CD14-positive monocyte (primary cell): Measurements from ENCODE around the gene MGAT5B. TPM values are rescaled to one million over a fixed set of nuclear protein-coding genes. Genes with fewer than 3 reads are reported as not detected.

Experiments used
- DNase-seq, 3 donors: peaks; one replicate each; pipeline ENCODE4 v3.0.0-alpha.2; 2011 to 2022
- H2AFZ ChIP-seq: 2 replicates; pipeline ENCODE4 v1.6.0; 2012; ENCODE audit warnings: mild to moderate bottlenecking, low read depth, low read length, inconsistent platforms; ENCODE audit not compliant: insufficient read depth, poor library complexity, severe bottlenecking
- H3K27ac ChIP-seq, 2 donors: 1 replicate in 1 of 2; 2 replicates in 1 of 2; pipeline ENCODE4 v1.5.1; 2012 to 2013; ENCODE audit warnings: low read length in 2 of 2, control low read depth in 1 of 2, inconsistent platforms in 1 of 2, low read depth in 1 of 2, mild to moderate bottlenecking in 1 of 2
- H3K27me3 ChIP-seq, 2 donors: one replicate each; pipeline versions ENCODE4 v1.6.0 to v1.6.1; 2011 to 2013; ENCODE audit warnings: low read length in 2 of 2; ENCODE audit not compliant: control insufficient read depth in 2 of 2, insufficient read depth in 2 of 2
- H3K36me3 ChIP-seq, 2 donors: replicated peaks in 1 of 2; 1 replicate in 1 of 2; 2 replicates in 1 of 2; pipeline versions ENCODE4 v1.5.1 to v1.6.1; 2012 to 2013; ENCODE audit warnings: low read length in 2 of 2, control low read depth in 1 of 2, inconsistent platforms in 1 of 2, mild to moderate bottlenecking in 1 of 2; ENCODE audit not compliant: insufficient read depth in 2 of 2, control insufficient read depth in 1 of 2
- H3K4me1 ChIP-seq, 2 donors: 1 replicate in 1 of 2; 2 replicates in 1 of 2; pipeline versions ENCODE4 v1.5.1 to v1.6.1; 2012 to 2013; ENCODE audit warnings: low read length in 2 of 2, control low read depth in 1 of 2, inconsistent platforms in 1 of 2, mild to moderate bottlenecking in 1 of 2, moderate library complexity in 1 of 2; ENCODE audit not compliant: insufficient read depth in 2 of 2, control insufficient read depth in 1 of 2
- H3K4me2 ChIP-seq: replicated peaks from 2 replicates; pipeline ENCODE3; 2012; ENCODE audit warnings: low read length, moderate library complexity, mild to moderate bottlenecking; ENCODE audit not compliant: poor library complexity, severe bottlenecking; ENCODE audit errors: extremely low read depth
- H3K4me3 ChIP-seq, 3 experiments: fragments of 200-600 bp in 1 of 3; sonication (generic) in 1 of 3; replicated peaks in 1 of 3; 1 replicate in 2 of 3; 2 replicates in 1 of 3; pipeline ENCODE4 v1.5.1; 2011 to 2013; ENCODE audit warnings: low read length in 3 of 3, mild to moderate bottlenecking in 3 of 3, control low read depth in 2 of 3, low read depth in 2 of 3, inconsistent platforms in 1 of 3, moderate library complexity in 1 of 3
- H3K79me2 ChIP-seq: 2 replicates; pipeline ENCODE4 v1.6.0; 2012; ENCODE audit warnings: mild to moderate bottlenecking, control low read depth, inconsistent platforms, low read length, moderate library complexity; ENCODE audit not compliant: insufficient read depth
- H3K9ac ChIP-seq: 2 replicates; pipeline ENCODE4 v1.6.0; 2017; ENCODE audit warnings: low read length, mild to moderate bottlenecking; ENCODE audit not compliant: insufficient read depth, poor library complexity, severe bottlenecking
- H3K9me3 ChIP-seq, 2 donors: replicated peaks in 1 of 2; 1 replicate in 1 of 2; 2 replicates in 1 of 2; pipeline versions ENCODE4 v1.5.1 to v1.6.1; 2012 to 2013; ENCODE audit warnings: low read length in 2 of 2, control low read depth in 1 of 2; ENCODE audit not compliant: control insufficient read depth in 1 of 2, insufficient read depth in 1 of 2
- H4K20me1 ChIP-seq: 2 replicates; pipeline ENCODE4 v1.6.0; 2012; ENCODE audit warnings: mild to moderate bottlenecking, low read length, control low read depth, moderate library complexity; ENCODE audit not compliant: insufficient read depth
- H3K27ac Mint-ChIP-seq, 7 donors: one replicate each; pipeline ENCODE4 v1.8.0; 2020; ENCODE audit warnings: mild to moderate bottlenecking in 7 of 7, mixed read lengths in 7 of 7, moderate library complexity in 6 of 7, inconsistent platforms in 2 of 7
- H3K27me3 Mint-ChIP-seq, 3 donors: one replicate each; pipeline ENCODE4 v1.8.0; 2021 to 2022; ENCODE audit warnings: low read depth in 3 of 3, mild to moderate bottlenecking in 3 of 3, mixed read lengths in 3 of 3, moderate library complexity in 3 of 3, inconsistent platforms in 1 of 3
- H3K36me3 Mint-ChIP-seq, 2 donors: one replicate each; pipeline ENCODE4 v1.8.0; 2020; ENCODE audit warnings: mixed read lengths in 2 of 2, inconsistent platforms in 1 of 2, mild to moderate bottlenecking in 1 of 2
- H3K4me1 Mint-ChIP-seq: one replicate; pipeline ENCODE4 v1.8.0; 2020; ENCODE audit warnings: mild to moderate bottlenecking, mixed read lengths
- H3K4me3 Mint-ChIP-seq, 2 donors: one replicate each; pipeline ENCODE4 v1.8.0; 2020; ENCODE audit warnings: mild to moderate bottlenecking in 2 of 2, mixed read lengths in 2 of 2, moderate library complexity in 1 of 2
- H3K9me3 Mint-ChIP-seq, 7 donors: one replicate each; pipeline ENCODE4 v1.8.0; 2020 to 2022; ENCODE audit warnings: mixed read lengths in 7 of 7, mild to moderate bottlenecking in 6 of 7, moderate library complexity in 6 of 7, inconsistent platforms in 2 of 7
- WGBS: methylation state at CpG from one replicate; pipeline ENCODE4 v1.1.5; 2013; ENCODE audit warnings: missing lambda C conversion rate; ENCODE audit not compliant: insufficient coverage; 5-methylcytosine and 5-hydroxymethylcytosine counted together
- intact Hi-C, 2 donors: fragments of 100-400 bp; cut with micrococcal nuclease; formaldehyde crosslinking; loops; one replicate each; pipeline versions ENCODE4 v1.15.0 to v1.15.1; 2023
- polyA plus RNA-seq, 3 donors: library from polyadenylated mRNA; depleted of rRNA in 1 of 3; unstranded in 2 of 3; stranded (reverse) in 1 of 3; fragments of 300-500 nt in 2 of 3; fragments of >200 nt in 1 of 3; fragmentation: Illumina TruSeq in 2 of 3; gene quantifications; 1 replicate in 2 of 3; 2 replicates in 1 of 3; pipeline ENCODE4 v1.2.3, GENCODE V29; 2012 to 2021
- TF ChIP-seq, protein P1 (sequence below): fragments of 200-600 bp; IDR thresholded peaks from one replicate; pipeline ENCODE4 v1.8.0; 2022; ENCODE audit warnings: antibody characterized with exemption, mild to moderate bottlenecking

MGAT5B gene
- polyA plus RNA-seq, 3 donors = not detected

DNA sequence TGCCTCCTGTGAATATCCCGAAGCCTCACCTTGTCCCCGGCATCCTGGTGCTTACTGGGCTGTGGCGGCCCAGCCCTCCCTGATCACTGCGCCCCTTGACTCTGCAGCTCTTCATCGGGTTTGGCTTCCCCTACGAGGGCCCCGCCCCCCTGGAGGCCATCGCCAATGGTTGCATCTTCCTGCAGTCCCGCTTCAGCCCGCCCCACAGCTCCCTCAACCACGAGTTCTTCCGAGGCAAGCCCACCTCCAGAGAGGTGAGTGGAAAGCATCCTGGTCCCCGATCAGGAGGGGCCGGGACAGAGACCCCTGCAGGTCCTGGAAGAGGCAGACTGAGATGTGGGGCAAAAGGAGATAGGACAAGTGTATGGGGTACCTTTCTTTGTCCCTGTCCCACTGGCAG is 72.1 kb downstream of the MGAT5B start:
- no peaks in the 10 kb centered on the region for H3K36me3 ChIP-seq
- no peak overlapping the region for H3K4me3 Mint-ChIP-seq
- no peak overlapping the region for H3K27ac ChIP-seq
- no peak for DNase-seq
- no peaks in the 10 kb centered on the region for H3K4me1 ChIP-seq
- no peak overlapping the region for H3K9ac ChIP-seq
- H4K20me1 ChIP-seq = no peaks in the 10 kb centered on the region
- peaks cover 0 to 1% (median 0%) of the 10 kb centered on the region in 7 donors for H3K9me3 Mint-ChIP-seq
- no peak overlapping the region for H3K27ac Mint-ChIP-seq
- H3K9me3 ChIP-seq = no peaks in the 10 kb centered on the region
- no peaks in the 10 kb centered on the region for H3K27me3 ChIP-seq
- H3K79me2 ChIP-seq = no peaks in the 10 kb centered on the region
- H3K4me1 Mint-ChIP-seq = no peaks in the 10 kb centered on the region
- intact Hi-C loops = no loop called here
- 80% methylated on average over 5 of the region's 14 CpGs for WGBS
- H3K36me3 Mint-ChIP-seq = no peaks in the 10 kb centered on the region
- H3K27me3 Mint-ChIP-seq = peaks cover 0 to 7% (median 3%) of the 10 kb centered on the region in 3 donors
- H3K4me3 ChIP-seq = no peak overlapping the region
- no peak overlapping the region for H3K4me2 ChIP-seq
- H2AFZ ChIP-seq = no peak overlapping the region
- TF ChIP-seq, protein P1, sequence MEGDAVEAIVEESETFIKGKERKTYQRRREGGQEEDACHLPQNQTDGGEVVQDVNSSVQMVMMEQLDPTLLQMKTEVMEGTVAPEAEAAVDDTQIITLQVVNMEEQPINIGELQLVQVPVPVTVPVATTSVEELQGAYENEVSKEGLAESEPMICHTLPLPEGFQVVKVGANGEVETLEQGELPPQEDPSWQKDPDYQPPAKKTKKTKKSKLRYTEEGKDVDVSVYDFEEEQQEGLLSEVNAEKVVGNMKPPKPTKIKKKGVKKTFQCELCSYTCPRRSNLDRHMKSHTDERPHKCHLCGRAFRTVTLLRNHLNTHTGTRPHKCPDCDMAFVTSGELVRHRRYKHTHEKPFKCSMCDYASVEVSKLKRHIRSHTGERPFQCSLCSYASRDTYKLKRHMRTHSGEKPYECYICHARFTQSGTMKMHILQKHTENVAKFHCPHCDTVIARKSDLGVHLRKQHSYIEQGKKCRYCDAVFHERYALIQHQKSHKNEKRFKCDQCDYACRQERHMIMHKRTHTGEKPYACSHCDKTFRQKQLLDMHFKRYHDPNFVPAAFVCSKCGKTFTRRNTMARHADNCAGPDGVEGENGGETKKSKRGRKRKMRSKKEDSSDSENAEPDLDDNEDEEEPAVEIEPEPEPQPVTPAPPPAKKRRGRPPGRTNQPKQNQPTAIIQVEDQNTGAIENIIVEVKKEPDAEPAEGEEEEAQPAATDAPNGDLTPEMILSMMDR = no peak

DNA sequence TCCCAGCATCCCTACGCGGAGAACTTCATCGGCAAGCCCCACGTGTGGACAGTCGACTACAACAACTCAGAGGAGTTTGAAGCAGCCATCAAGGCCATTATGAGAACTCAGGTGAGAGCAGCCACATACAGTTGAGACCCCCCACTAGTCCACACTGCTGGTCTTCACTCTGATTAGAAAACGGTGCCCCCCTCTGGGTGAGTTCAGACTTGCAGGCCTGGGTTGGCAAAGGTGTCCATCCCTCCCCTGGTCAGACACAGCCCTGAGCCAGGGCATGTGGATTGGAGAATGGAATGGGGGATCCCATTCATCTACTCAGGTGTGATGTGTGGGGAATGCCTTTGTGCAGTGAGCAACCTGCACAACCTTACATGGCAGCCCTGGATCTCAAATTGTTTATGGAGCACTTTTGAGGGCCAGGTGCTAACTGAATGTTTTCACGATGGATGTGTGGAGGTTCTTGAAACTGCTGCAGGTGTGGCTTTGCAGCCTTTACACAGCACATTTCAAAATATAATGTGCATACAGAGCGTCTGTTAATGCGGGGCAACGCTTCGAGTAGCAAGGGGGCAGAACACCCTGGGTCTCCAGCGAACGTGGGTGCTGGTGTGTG is 72.6 kb downstream of the MGAT5B start:
- no peaks in the 10 kb centered on the region for H3K79me2 ChIP-seq
- no peaks in the 10 kb centered on the region for H3K36me3 ChIP-seq
- no peak overlapping the region for H3K27ac Mint-ChIP-seq
- H2AFZ ChIP-seq = no peak overlapping the region
- no peak overlapping the region for H3K4me2 ChIP-seq
- H3K4me1 ChIP-seq = no peaks in the 10 kb centered on the region
- intact Hi-C loops = no loop called here
- H3K4me1 Mint-ChIP-seq = no peaks in the 10 kb centered on the region
- no peak overlapping the region for H3K27ac ChIP-seq
- H3K27me3 Mint-ChIP-seq = peaks cover 0 to 7% (median 3%) of the 10 kb centered on the region in 3 donors
- H3K4me3 Mint-ChIP-seq = no peak overlapping the region
- H3K4me3 ChIP-seq = no peak overlapping the region
- H3K9me3 ChIP-seq = no peaks in the 10 kb centered on the region
- no peaks in the 10 kb centered on the region for H4K20me1 ChIP-seq
- 98% methylated on average over 8 of the region's 13 CpGs for WGBS
- H3K36me3 Mint-ChIP-seq = no peaks in the 10 kb centered on the region
- TF ChIP-seq, protein P1 = no peak
- DNase-seq = no peak
- H3K9ac ChIP-seq = no peak overlapping the region
- H3K9me3 Mint-ChIP-seq = peaks cover 0 to 1% (median 0%) of the 10 kb centered on the region in 7 donors
- H3K27me3 ChIP-seq = no peaks in the 10 kb centered on the region
